Endothelial cell of umbilical vein (primary cell): ENCODE measurements around the gene CTIF.

ENCODE experiments used
- CTCF ChIP-seq, 2 donors: IDR thresholded peaks; 1 replicate in 1 of 2; 2 replicates in 1 of 2; pipeline ENCODE4 v1.5.1; 2011; ENCODE audit warnings: low read length in 2 of 2, mild to moderate bottlenecking in 2 of 2, moderate library complexity in 2 of 2, control low read depth in 1 of 2, inconsistent platforms in 1 of 2, low read depth in 1 of 2; ENCODE audit not compliant: insufficient read depth in 1 of 2; ENCODE audit errors: extremely low read depth in 1 of 2
- EZH2 ChIP-seq: IDR thresholded peaks from 2 replicates; pipeline ENCODE4 v1.6.1; 2012; ENCODE audit warnings: borderline replicate concordance, low read depth, mild to moderate bottlenecking, moderate library complexity, low read length, inconsistent platforms; ENCODE audit not compliant: severe bottlenecking
- FOS ChIP-seq: IDR thresholded peaks from 2 replicates; pipeline ENCODE4 v1.6.1; 2011; ENCODE audit warnings: mild to moderate bottlenecking, low read length, moderate library complexity, borderline replicate concordance; ENCODE audit not compliant: insufficient read depth
- GATA2 ChIP-seq: IDR thresholded peaks from 2 replicates; pipeline ENCODE4 v1.7.0; 2011; ENCODE audit warnings: low read depth, mild to moderate bottlenecking, moderate library complexity, mixed read lengths, low read length; ENCODE audit not compliant: insufficient read length, insufficient read depth
- JUN ChIP-seq: IDR thresholded peaks from 2 replicates; pipeline ENCODE4 v1.6.1; 2011; ENCODE audit warnings: borderline replicate concordance, low read depth; ENCODE audit not compliant: insufficient read length, insufficient read depth
- MYC ChIP-seq: IDR thresholded peaks from one replicate; pipeline ENCODE4 v1.6.1; 2011; ENCODE audit warnings: mild to moderate bottlenecking, low read depth, low read length
- POLR2A ChIP-seq: IDR thresholded peaks from 2 replicates; pipeline ENCODE4 v1.6.1; 2012; ENCODE audit warnings: low read depth, mild to moderate bottlenecking, control low read depth, low read length
- POLR2AphosphoS5 ChIP-seq: IDR thresholded peaks from 2 replicates; pipeline ENCODE4 v1.6.1; 2012; ENCODE audit warnings: low read depth, mild to moderate bottlenecking, control low read depth, low read length, moderate library complexity; ENCODE audit not compliant: insufficient read depth
- TF ChIP-seq, protein P1 (sequence below): IDR thresholded peaks from 2 replicates; pipeline ENCODE4 v1.6.1; 2011; ENCODE audit not compliant: insufficient read depth, insufficient read length

DNA sequence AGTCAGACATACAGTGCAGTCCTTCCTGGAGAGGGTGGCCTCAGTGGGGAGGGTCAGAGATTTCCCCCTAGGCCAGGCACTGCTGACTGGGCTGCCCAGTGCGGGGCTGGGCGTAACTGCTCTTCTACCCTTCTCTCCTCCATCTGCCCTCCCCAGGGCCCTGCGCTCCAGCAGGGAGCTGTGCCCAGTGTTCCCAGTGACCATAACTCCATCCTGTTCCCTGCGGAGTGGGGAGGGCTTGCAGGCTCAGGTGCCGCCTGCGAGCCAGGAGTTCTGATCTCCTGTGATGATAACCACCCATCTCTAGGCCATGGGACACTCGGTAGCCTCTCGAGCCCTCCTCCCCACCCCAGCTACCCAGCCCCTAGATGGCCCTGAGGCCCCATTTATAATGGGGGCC is 304.3 kb downstream of the CTIF start:
- TF ChIP-seq CTCF (IDR thresholded peaks at IDR 0.05; ENCODE audit: extremely low read depth in 1 of 2, insufficient read depth in 1 of 2, low read depth in 1 of 2, low read length in 2 of 2) (no peak), MYC (no peak), JUN (no peak), POLR2AphosphoS5 (no peak), EZH2 (no peak), POLR2A (no peak), FOS (no peak), GATA2 (no peak)
- TF ChIP-seq, protein P1, sequence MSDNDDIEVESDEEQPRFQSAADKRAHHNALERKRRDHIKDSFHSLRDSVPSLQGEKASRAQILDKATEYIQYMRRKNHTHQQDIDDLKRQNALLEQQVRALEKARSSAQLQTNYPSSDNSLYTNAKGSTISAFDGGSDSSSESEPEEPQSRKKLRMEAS: no peak
